ENCODE data around the gene RHAG. TPM values are rescaled to one million over a fixed set of nuclear protein-coding genes. Genes with fewer than 3 reads are reported as not detected.

RHAG gene
- total RNA-seq, 1 experiment from 2014 or later: not detected

DNA sequence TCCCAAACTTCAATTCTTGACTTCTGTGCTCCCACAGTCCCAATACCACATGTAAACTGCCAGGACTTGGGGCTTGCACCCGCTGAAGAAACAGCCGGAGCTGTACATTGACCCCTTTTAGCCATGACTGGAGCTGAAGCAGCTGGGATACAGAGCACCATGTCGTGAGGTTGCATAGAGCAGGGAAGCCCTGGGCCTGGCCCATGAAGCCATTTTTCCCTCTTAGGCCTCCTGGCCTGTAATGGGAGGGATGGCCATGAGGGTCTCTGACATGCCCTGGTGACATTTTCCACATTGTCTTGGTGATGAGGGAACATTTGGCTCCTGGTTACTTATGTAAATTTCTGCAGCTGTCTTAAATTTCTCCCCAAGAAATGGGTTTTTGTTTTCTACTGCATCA lies 9.8 kb downstream of the RHAG start:
- WGBS (ENCODE audit: extremely low coverage, insufficient read length, low lambda C conversion rate): no CpG with 5 or more reads among the region's 3 CpGs
- H2BK5ac ChIP-seq (ENCODE audit: insufficient read length, low read length): no peak overlapping the region
- Mint-ChIP-seq H3K36me3 (ENCODE audit: insufficient read depth in 1 of 3, low read depth in 3 of 3) (peaks cover 0 to 16% (median 10%) of the 10 kb centered on the region in 3 experiments; a peak in 4 of 7 replicates), H3K9me3 (peaks cover 9 to 15% of the 10 kb centered on the region in 2 experiments; a peak in 4 of 5 replicates), H3K27ac (no peak overlapping the region), H3K4me3 (no peak overlapping the region), H3K27me3 (ENCODE audit: low read depth) (no peaks in the 10 kb centered on the region), H3K4me1 (peaks cover under 1 to 1% of the 10 kb centered on the region in 2 experiments; a peak in 1 of 4 replicates)
- no peaks in the 10 kb centered on the region for H3K4me1 ChIP-seq (ENCODE audit: insufficient read depth, low read length)
- no peak overlapping the region for H2AK5ac ChIP-seq (ENCODE audit: insufficient read length, low read length)
- H3K79me2 ChIP-seq (ENCODE audit: insufficient read depth, low read length): no peaks in the 10 kb centered on the region
- no peak overlapping the region for H4K8ac ChIP-seq (replicated peaks; ENCODE audit: insufficient read length, low read depth, low read length)
- no peak overlapping the region for H2BK12ac ChIP-seq (ENCODE audit: insufficient read length, low read depth, low read length)
- no peak overlapping the region for H3K9ac ChIP-seq (ENCODE audit: extremely low read depth, insufficient read length, low read length)
- no peak for DNase-seq
- no peaks in the 10 kb centered on the region for H3K23me2 ChIP-seq (ENCODE audit: insufficient read length, low read depth, low read length, poor library complexity, severe bottlenecking)
- H3K4me2 ChIP-seq (ENCODE audit: insufficient read depth, insufficient read length, low read length): no peak overlapping the region
- no peak overlapping the region for H2AFZ ChIP-seq (ENCODE audit: low read length)
- no peak overlapping the region for H4K91ac ChIP-seq (ENCODE audit: insufficient read length, low read depth, low read length)
- H2BK120ac ChIP-seq (ENCODE audit: low read depth, low read length, poor library complexity, severe bottlenecking): no peak overlapping the region
- no peaks in the 10 kb centered on the region for H4K20me1 ChIP-seq (ENCODE audit: control insufficient read depth, insufficient read depth, insufficient read length)
- no peak overlapping the region for H2BK20ac ChIP-seq (ENCODE audit: low read depth, low read length, poor library complexity, severe bottlenecking)
- H3T11ph ChIP-seq (ENCODE audit: low read length): no peak overlapping the region
- H3K9me3 ChIP-seq (ENCODE audit: control insufficient read depth, low read depth, low read length): no peaks in the 10 kb centered on the region
- no peak overlapping the region for H3K18ac ChIP-seq (ENCODE audit: insufficient read length, low read depth, low read length)
- no peak overlapping the region for H2BK15ac ChIP-seq (ENCODE audit: low read depth, low read length)
- TF ChIP-seq, protein P1, sequence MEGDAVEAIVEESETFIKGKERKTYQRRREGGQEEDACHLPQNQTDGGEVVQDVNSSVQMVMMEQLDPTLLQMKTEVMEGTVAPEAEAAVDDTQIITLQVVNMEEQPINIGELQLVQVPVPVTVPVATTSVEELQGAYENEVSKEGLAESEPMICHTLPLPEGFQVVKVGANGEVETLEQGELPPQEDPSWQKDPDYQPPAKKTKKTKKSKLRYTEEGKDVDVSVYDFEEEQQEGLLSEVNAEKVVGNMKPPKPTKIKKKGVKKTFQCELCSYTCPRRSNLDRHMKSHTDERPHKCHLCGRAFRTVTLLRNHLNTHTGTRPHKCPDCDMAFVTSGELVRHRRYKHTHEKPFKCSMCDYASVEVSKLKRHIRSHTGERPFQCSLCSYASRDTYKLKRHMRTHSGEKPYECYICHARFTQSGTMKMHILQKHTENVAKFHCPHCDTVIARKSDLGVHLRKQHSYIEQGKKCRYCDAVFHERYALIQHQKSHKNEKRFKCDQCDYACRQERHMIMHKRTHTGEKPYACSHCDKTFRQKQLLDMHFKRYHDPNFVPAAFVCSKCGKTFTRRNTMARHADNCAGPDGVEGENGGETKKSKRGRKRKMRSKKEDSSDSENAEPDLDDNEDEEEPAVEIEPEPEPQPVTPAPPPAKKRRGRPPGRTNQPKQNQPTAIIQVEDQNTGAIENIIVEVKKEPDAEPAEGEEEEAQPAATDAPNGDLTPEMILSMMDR (conservative IDR thresholded peaks at IDR 0.05): no peak
- H3K14ac ChIP-seq (ENCODE audit: insufficient read depth, low read length): no peak overlapping the region
- H3K27me3 ChIP-seq (ENCODE audit: insufficient read depth, low read length): no peaks in the 10 kb centered on the region
- H3K56ac ChIP-seq (ENCODE audit: insufficient read length, low read depth, low read length): no peak overlapping the region
- no peak overlapping the region for H4K5ac ChIP-seq (ENCODE audit: insufficient read length, low read depth, low read length)
- H3K4ac ChIP-seq (ENCODE audit: low read depth, low read length): no peak overlapping the region
- H3K79me1 ChIP-seq (ENCODE audit: insufficient read depth, low read depth, low read length, poor library complexity, severe bottlenecking): no peaks in the 10 kb centered on the region
- H3K23ac ChIP-seq (ENCODE audit: insufficient read length, low read depth, low read length): no peak overlapping the region
- H3K27ac ChIP-seq (ENCODE audit: insufficient read length, low read depth, low read length): no peak overlapping the region
